Keratinocyte (primary cell): ENCODE measurements around the gene FDX1.

Experiments used
- EZH2 ChIP-seq: IDR thresholded peaks from one replicate; pipeline ENCODE4 v1.6.1; 2012; ENCODE audit warnings: inconsistent platforms, mild to moderate bottlenecking, low read length, moderate library complexity
- TF ChIP-seq, protein P1 (sequence below), 3 experiments: IDR thresholded peaks in 1 of 3; conservative IDR thresholded peaks in 1 of 3; optimal IDR thresholded peaks in 1 of 3; 2 replicates in 2 of 3; 3 replicates in 1 of 3; pipeline versions ENCODE3 to v1.5.1; 2011; ENCODE audit warnings: low read length in 3 of 3, mild to moderate bottlenecking in 3 of 3, moderate library complexity in 2 of 3, control low read depth in 1 of 3, inconsistent platforms in 1 of 3; ENCODE audit not compliant: insufficient read depth in 2 of 3; ENCODE audit errors: extremely low read depth in 1 of 3

DNA sequence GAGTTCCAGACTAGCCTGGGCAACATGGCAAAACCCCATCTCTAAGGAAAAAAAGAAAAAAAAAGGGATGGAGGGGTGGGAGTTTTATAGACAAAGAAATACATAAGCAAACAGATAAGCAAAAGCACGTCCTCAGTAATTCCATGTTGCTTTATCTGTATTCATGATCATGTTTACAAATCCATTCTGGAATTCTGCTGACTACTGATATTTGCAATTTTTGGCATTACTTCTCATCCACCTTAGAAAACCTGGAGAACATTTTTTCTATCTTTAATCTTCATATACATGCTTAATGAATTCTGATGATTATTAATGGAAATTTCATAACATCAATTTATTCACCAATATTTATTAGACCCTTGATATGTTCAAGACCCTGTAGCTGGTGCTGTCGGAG lies 1.7 kb upstream of the FDX1 start:
- TF ChIP-seq, protein P1, sequence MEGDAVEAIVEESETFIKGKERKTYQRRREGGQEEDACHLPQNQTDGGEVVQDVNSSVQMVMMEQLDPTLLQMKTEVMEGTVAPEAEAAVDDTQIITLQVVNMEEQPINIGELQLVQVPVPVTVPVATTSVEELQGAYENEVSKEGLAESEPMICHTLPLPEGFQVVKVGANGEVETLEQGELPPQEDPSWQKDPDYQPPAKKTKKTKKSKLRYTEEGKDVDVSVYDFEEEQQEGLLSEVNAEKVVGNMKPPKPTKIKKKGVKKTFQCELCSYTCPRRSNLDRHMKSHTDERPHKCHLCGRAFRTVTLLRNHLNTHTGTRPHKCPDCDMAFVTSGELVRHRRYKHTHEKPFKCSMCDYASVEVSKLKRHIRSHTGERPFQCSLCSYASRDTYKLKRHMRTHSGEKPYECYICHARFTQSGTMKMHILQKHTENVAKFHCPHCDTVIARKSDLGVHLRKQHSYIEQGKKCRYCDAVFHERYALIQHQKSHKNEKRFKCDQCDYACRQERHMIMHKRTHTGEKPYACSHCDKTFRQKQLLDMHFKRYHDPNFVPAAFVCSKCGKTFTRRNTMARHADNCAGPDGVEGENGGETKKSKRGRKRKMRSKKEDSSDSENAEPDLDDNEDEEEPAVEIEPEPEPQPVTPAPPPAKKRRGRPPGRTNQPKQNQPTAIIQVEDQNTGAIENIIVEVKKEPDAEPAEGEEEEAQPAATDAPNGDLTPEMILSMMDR (optimal IDR thresholded peaks at IDR 0.05 in 1 of 3, IDR thresholded peaks at IDR 0.05 in 1 of 3, conservative IDR thresholded peaks at IDR 0.05 in 1 of 3; ENCODE audit: extremely low read depth in 1 of 3, insufficient read depth in 2 of 3, low read length in 3 of 3), result no peak
- no peak for TF ChIP-seq EZH2
